ENCODE measurements around the gene DBF4.
"Not testable (repeated sequence)": the region's sequence is repeated elsewhere in the genome, so short reads cannot be mapped to it uniquely, and the experiment has no call there.

DBF4 gene

GRCh38 chr7:87882151-87882937 lies 6.1 kb downstream of the DBF4 start:
- no peak for DNase-seq (ENCODE audit: low read depth in 2 of 2)

DNA sequence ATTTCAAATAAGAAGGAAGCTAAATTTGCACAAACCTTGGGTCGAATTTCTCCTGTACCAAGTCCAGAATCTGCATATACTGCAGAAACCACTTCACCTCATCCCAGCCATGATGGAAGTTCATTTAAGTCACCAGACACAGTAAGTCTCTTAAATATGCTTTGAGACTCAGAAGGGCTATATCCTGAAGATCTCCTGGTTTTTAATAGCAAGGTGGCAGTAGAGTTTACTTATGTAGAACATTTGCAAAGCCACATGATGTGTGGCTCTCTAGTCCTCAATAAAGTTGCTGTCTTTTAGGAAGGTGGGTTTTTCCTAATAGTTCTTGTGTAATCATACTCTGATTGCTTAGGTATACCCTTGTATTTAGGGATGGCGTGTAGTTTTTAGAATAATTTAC lies 8.7 kb downstream of the DBF4 start:
- DNase-seq (ENCODE audit: low read depth in 2 of 2), result no peak

- DNase-seq (ENCODE audit: low read depth in 2 of 2), result no peak
These were observed 10.6 kb downstream of the DBF4 start for GRCh38 chr7:87886875-87887274.

DNA sequence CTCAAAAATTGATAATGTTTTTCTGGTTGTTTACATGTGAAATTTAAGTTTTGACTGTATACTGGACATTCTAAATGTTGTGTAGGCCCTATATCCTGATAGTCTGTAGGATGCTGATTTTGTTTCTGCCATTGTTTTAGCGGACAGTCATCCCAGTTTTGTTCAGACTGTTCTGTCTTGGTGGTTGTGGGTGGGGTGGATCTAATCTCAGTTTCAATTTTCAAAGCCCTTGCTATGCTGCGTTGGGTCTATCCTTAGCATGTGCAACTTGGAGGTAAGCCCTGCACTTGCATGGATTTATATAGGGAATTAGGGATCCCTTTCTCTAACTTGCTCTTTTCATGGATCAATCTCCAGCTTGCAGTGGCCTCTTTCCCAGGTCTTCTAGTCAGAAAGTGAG lies 19.1 kb downstream of the DBF4 start:
- DNase-seq (ENCODE audit: low read depth in 2 of 2), result no peak

DNA sequence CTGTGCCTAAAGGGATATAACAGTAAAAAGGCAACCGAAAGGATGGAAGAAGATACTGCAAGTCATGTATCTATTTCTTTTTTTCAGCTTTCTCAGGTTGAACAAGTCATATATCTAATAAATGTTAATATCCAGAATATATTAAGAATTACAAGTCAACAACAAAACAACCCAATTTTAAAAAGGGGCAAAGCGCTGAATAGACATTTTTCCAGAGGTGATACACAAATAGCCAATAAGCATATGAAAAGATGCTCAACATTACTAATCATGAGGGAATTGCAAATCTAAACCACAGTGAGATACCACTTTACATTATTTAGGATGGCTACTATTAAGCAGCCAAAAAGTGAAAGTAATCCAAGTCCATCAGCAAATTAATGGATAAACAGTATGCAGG lies 23.0 kb downstream of the DBF4 start:
- DNase-seq (ENCODE audit: low read depth in 2 of 2), result no peak

GRCh38 chr7:87907136-87907906 lies 31.0 kb downstream of the DBF4 start:
- DNase-seq (ENCODE audit: low read depth in 2 of 2), result not testable (repeated sequence)

DNA sequence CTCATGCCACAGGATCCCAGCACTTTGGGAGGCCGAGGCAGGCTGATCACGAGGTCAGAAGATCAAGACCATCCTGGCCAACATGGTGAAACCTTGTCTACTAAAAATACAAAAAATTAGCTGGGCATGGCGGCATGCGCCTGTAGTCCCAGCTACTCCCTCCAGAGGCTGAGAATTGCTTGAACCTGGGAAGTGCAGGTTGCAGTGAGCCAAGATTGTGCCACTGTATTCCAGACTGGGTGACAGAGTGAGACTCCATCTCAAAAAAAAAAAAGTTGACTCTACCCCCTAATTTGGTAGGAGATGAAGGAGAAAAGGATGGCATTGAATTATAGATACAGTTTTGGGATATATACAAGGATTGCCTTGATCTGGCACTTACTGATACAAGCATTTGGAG lies 32.5 kb downstream of the DBF4 start:
- not testable (repeated sequence) for DNase-seq (ENCODE audit: low read depth in 2 of 2)

DNA sequence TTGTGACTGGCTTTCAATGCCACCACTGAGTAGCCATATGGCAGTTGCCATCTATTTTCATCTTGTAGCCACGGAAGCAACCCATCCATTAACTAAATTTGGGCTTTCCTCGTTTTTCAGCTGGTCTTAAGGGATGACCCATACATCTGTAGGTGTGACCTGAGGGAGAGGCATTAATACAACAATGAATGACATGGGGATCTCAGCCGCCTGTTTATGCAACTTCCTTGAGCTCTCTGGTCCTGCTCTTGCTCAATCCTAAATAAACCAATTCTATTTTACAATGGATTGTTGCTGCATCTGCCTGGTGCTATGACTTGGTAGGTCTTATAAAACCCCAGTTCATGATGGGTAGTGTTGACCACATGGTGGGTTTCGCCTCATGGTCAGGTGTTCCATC lies 35.8 kb downstream of the DBF4 start:
- DNase-seq (ENCODE audit: low read depth in 2 of 2), result no peak

DNA sequence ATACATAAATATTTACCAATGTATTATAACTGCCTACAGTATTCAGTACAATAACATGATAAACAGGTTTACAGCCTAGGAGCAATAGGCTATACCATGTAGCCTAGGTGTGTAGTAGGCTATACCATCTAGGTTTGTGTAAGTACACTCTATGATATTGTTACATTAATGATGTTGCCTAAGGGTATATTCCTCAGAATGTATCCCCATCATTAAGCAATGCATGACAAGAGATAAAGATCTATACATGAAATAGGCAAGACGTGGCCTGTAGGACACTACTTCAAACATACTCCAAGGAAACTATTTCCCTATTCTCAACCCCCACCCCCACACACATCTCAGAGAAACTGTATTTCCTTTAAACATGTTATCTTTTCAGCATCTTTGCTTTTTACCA lies 42.4 kb downstream of the DBF4 start:
- DNase-seq (ENCODE audit: low read depth in 2 of 2), result no peak

- DNase-seq (ENCODE audit: low read depth in 2 of 2), result no peak
These were observed 43.6 kb downstream of the DBF4 start for GRCh38 chr7:87919875-87920274.

- no peak for DNase-seq (ENCODE audit: low read depth in 2 of 2)
These were observed 44.3 kb downstream of the DBF4 start for GRCh38 chr7:87920578-87920977.

DNA sequence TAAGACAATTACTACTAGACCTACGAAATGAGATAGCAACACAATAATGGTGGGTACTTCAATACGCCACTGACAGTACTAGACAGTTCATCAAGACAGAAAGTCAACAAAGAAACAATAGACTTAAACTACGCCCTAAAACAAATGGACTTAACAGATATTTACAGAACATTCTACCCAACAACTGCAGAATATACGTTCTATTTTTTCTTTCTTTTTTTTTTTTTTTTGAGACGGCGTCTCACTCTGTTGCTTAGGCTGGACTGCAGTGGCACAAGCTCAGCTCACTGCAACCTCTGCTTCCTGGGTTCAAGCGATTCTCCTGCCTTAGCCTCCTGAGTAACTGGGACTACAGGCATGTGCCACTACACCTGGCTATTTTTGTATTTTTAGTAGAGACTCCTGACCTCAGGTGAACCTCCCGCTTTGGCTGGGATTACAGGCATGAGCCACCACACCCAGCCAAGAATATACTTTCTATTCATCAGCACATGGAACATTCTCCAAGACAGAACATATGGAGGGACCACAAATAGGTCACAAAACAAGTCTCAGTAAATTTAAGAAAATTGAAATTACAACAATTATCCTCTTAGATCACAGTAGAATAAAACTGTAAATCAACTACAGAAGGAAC lies 46.6 kb downstream of the DBF4 start:
- not testable (repeated sequence) for DNase-seq (ENCODE audit: low read depth in 2 of 2)

DNA sequence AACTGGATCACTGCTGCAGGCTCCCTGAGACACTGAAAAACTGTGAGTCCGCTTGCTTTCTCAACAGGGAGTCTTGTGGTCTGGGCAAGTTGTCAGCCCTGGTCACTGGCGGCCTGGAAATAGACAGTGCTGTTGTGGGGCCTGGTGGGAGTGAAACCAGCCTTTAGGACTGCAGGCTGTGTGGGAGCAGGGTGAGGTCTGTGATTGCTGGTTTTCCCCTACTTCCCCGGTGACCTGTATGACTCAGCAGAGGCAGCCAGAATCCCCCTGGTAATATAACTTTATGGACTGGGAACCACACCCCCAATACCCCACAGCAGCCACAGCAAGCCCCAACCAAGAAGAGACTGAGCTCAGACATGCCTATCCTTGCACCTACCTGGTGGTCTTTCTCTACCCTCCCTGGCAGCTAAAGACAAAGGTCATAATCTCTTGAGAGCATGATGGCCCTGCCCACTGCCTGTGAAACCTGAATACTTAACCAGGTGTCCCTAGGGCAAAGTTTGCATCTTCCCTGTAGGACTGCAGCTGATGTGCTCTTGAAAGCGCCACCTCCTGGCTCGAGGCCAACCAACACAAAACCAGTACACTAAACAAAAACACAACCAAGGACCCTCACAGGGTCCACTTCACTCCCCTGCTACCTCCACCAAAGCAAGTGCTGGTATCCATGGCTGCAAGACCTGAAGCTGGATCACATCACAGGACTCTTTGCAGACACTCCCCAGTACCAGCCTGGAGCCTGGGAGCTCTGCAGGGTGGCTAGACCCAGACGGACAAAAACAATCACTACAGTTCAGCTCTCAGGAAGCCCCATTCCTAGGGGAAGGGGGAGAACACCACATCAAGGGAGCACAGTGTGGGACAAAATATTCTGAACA lies 50.5 kb downstream of the DBF4 start:
- no peak for DNase-seq (ENCODE audit: low read depth in 2 of 2)

DNA sequence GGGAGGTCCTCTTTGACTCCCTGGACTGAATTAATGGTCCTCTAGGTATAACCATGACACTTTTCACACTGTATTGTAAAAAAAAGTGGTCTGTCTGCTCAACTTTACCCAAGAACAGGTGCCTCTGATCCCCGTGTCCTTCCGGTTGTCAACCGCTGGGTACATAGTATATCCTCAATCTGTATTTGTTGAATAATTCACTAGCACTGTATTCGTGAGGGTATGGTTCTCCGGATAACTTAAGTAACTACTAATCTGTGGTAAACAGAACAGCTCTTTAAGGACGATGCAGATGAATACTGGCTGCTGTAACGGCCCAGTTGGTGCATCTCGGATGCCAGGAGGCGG lies 57.3 kb downstream of the DBF4 start:
- no peak for DNase-seq (ENCODE audit: low read depth in 2 of 2)

DNA sequence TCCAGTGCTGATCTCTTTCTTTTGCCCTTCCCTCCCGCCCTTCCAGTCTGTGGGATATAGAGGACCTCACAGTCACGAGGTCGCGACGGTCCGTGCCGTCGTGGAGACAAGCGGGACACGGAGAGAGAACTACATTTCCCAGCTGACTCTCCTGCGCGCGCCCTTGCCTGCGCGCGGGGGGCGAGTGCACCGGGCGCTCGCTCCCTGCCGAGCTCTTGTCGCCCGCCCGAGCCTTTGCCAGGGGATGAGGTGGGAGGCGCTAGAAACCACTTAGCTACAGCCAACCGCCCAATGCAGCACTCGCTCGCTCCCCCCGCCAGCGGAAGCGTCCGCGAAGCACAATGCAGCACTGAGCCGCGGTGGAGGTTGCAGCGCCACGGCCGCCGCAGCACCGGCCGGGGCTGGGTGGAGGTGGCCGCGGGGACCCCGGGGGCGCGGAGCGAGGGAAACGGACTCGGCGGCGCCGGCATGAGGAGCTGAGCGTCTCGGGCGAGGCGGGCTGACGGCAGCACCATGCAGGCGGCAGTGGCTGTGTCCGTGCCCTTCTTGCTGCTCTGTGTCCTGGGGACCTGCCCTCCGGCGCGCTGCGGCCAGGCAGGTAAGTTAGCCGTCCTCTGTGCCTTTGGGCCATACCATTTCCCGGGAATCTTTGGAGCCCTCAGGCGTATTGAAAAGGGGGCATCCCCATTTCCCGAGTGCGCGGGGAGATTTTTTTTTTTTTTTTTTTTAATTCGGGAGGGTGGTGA lies 57.8 kb downstream of the DBF4 start, which contains the start of gene ADAM22:
ADAM22 (plus strand) TSS at position 299 of the 746 bp plus-strand sequence; CDS start at position 514, 215 bp downstream.
- peak; percentile 42 to 57 for DNase-seq (ENCODE audit: low read depth in 2 of 2)

- DNase-seq (ENCODE audit: low read depth in 2 of 2), result no peak
These were observed 58.5 kb downstream of the DBF4 start for GRCh38 chr7:87934699-87935383.

GRCh38 chr7:87935384-87935706 lies 59.1 kb downstream of the DBF4 start:
- DNase-seq (ENCODE audit: low read depth in 2 of 2), result no peak

DNA sequence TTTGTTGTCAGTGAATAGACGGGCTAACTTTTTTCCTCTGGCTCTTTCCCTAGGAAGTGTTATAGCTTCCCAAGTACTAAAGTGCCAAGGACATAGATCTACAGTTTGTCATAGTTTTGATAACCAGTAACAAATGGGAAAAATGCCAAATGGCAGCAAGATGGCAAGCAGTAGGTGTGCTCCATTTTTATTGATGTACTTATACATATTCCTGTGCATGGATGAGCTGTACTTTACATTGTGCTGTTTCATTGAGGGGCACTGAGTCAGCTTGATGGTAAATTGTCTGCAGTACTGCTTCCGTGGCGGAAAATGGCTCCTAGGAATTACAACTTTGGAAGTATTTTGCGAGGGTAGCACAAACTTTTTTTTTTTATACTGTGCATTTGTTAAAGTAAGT lies 64.8 kb downstream of the DBF4 start:
- DNase-seq (ENCODE audit: low read depth in 2 of 2), result no peak

DNA sequence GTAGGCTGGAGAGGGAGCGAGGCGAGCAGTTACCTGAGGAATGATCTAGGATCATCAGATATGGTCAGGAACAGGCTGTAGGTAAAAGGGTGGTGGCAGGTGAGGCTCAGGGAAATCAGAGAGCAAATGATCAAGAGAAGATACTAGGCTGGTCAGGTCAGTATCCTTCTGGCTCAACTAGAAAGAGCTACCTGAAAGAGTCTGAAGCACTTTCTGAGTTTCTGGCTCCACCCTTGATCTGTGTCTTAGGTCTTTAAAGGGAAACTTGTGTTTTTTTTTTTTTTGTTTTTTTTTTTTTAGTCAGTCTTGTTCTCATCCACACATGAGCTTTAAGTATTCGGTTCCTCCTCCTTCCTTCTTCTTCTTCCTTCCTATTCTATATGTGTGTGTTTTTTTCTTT lies 68.3 kb downstream of the DBF4 start:
- DNase-seq (ENCODE audit: low read depth in 2 of 2), result no peak

- not testable (repeated sequence) for DNase-seq (ENCODE audit: low read depth in 2 of 2)
These were observed 69.6 kb downstream of the DBF4 start for GRCh38 chr7:87945926-87946325.

GRCh38 chr7:87948371-87948770 lies 72.1 kb downstream of the DBF4 start:
- DNase-seq (ENCODE audit: low read depth in 2 of 2), result no peak
